ENCODE data around the gene STUB1.
A peak's percentile ranks its signal among the peaks of the same experiment; 100 is the strongest.

STUB1 gene

GRCh38 chr16:678858-679813 lies 1.1 kb upstream of the STUB1 start:
- no peaks in the 10 kb centered on the region for H3K9me3 ChIP-seq (ENCODE audit: insufficient read depth, low read length, severe bottlenecking)
- DNase-seq (peak; percentile 75), ATAC-seq (ENCODE audit: insufficient read depth, low read depth) (peak; percentile 36)
- peak overlapping the region; percentile 80 for H2AFZ ChIP-seq (ENCODE audit: low read depth, low read length)
- peaks cover 37% of the 10 kb centered on the region for H3K79me2 ChIP-seq (ENCODE audit: insufficient read depth, low read length)
- H3K27me3 ChIP-seq (ENCODE audit: insufficient read depth, low read length, poor library complexity): no peaks in the 10 kb centered on the region
- H3K27ac ChIP-seq (ENCODE audit: low read length): peak overlapping the region; percentile 87
- H3K4me2 ChIP-seq (ENCODE audit: insufficient read depth, low read length): peak overlapping the region; percentile 89
- peak overlapping the region; percentile 57 for H3K9ac ChIP-seq (ENCODE audit: low read depth, low read length)
- TF ChIP-seq EZH2 (IDR thresholded peaks at IDR 0.05; ENCODE audit: borderline replicate concordance, low read depth, low read length, severe bottlenecking) (no peak), CTCF (IDR thresholded peaks at IDR 0.05; ENCODE audit: borderline replicate concordance, extremely low read depth, low read length, poor library complexity, severe bottlenecking) (no peak)
- peaks cover 33% of the 10 kb centered on the region for H3K36me3 ChIP-seq (ENCODE audit: insufficient read depth, low read length)
- H4K20me1 ChIP-seq (ENCODE audit: insufficient read depth, low read length): peaks cover 59% of the 10 kb centered on the region
- H3K4me3 ChIP-seq (ENCODE audit: low read depth in 1 of 2, low read length in 2 of 2): peak overlapping the region in 1 of 2 experiments; percentile 58; a peak in 2 of 4 replicates
- peaks cover 46% of the 10 kb centered on the region for H3K4me1 ChIP-seq (ENCODE audit: insufficient read depth, low read length)

GRCh38 chr16:680625-680945 lies 375 bp downstream of the STUB1 start:
- H3K27ac ChIP-seq (ENCODE audit: low read length): peak overlapping the region; percentile 76
- peak overlapping the region; percentile 99 for H3K4me2 ChIP-seq (ENCODE audit: insufficient read depth, low read length)
- ATAC-seq (ENCODE audit: insufficient read depth, low read depth) (no peak), DNase-seq (no peak)
- H3K27me3 ChIP-seq (ENCODE audit: insufficient read depth, low read length, poor library complexity): no peaks in the 10 kb centered on the region
- peaks cover 43% of the 10 kb centered on the region for H3K36me3 ChIP-seq (ENCODE audit: insufficient read depth, low read length)
- TF ChIP-seq CTCF (IDR thresholded peaks at IDR 0.05; ENCODE audit: borderline replicate concordance, extremely low read depth, low read length, poor library complexity, severe bottlenecking): no peak
- TF ChIP-seq EZH2 (IDR thresholded peaks at IDR 0.05; ENCODE audit: borderline replicate concordance, low read depth, low read length, severe bottlenecking): no peak
- peak overlapping the region; percentile 80 for H2AFZ ChIP-seq (ENCODE audit: low read depth, low read length)
- H3K9me3 ChIP-seq (ENCODE audit: insufficient read depth, low read length, severe bottlenecking): no peaks in the 10 kb centered on the region
- peaks cover 48% of the 10 kb centered on the region for H4K20me1 ChIP-seq (ENCODE audit: insufficient read depth, low read length)
- peaks cover 60% of the 10 kb centered on the region for H3K4me1 ChIP-seq (ENCODE audit: insufficient read depth, low read length)
- H3K9ac ChIP-seq (ENCODE audit: low read depth, low read length): peak overlapping the region; percentile 82
- H3K79me2 ChIP-seq (ENCODE audit: insufficient read depth, low read length): peaks cover 37% of the 10 kb centered on the region
- peak overlapping the region; percentile 42 to 98; a peak in 3 of 4 replicates for H3K4me3 ChIP-seq (ENCODE audit: low read depth in 1 of 2, low read length in 2 of 2)

GRCh38 chr16:680967-681745 lies 946 bp downstream of the STUB1 start:
- H3K27ac ChIP-seq (ENCODE audit: low read length): peak overlapping the region; percentile 76
- H4K20me1 ChIP-seq (ENCODE audit: insufficient read depth, low read length): peaks cover 47% of the 10 kb centered on the region
- H3K36me3 ChIP-seq (ENCODE audit: insufficient read depth, low read length): peaks cover 49% of the 10 kb centered on the region
- H3K4me2 ChIP-seq (ENCODE audit: insufficient read depth, low read length): peak overlapping the region; percentile 99
- no peak overlapping the region for H2AFZ ChIP-seq (ENCODE audit: low read depth, low read length)
- peaks cover 66% of the 10 kb centered on the region for H3K4me1 ChIP-seq (ENCODE audit: insufficient read depth, low read length)
- DNase-seq: no peak
- no peaks in the 10 kb centered on the region for H3K9me3 ChIP-seq (ENCODE audit: insufficient read depth, low read length, severe bottlenecking)
- no peak for ATAC-seq (ENCODE audit: insufficient read depth, low read depth)
- TF ChIP-seq EZH2 (IDR thresholded peaks at IDR 0.05; ENCODE audit: borderline replicate concordance, low read depth, low read length, severe bottlenecking): no peak
- TF ChIP-seq CTCF (IDR thresholded peaks at IDR 0.05; ENCODE audit: borderline replicate concordance, extremely low read depth, low read length, poor library complexity, severe bottlenecking): no peak
- peak overlapping the region; percentile 82 for H3K9ac ChIP-seq (ENCODE audit: low read depth, low read length)
- peaks cover 37% of the 10 kb centered on the region for H3K79me2 ChIP-seq (ENCODE audit: insufficient read depth, low read length)
- peak overlapping the region; percentile 42 to 98; a peak in 3 of 4 replicates for H3K4me3 ChIP-seq (ENCODE audit: low read depth in 1 of 2, low read length in 2 of 2)
- H3K27me3 ChIP-seq (ENCODE audit: insufficient read depth, low read length, poor library complexity): no peaks in the 10 kb centered on the region

Data from DND-41 (cell line).